GM20431 (cell line): ENCODE measurements around the gene FAM78B.

ENCODE experiments used
- in situ Hi-C: fragments of 300-500 bp; cut with MseI, MboI; formaldehyde crosslinking; loops from one replicate; pipeline ENCODE4 v1.15.0; 2020; ENCODE audit warnings: low sequenced_read_pairs; ENCODE audit not compliant: unreplicated experiment

FAM78B gene

GRCh38 chr1:166029196-166029945 lies 137.4 kb downstream of the FAM78B start:
- in situ Hi-C loops: no loop called here

GRCh38 chr1:166026555-166026954 lies 140.2 kb downstream of the FAM78B start:
- in situ Hi-C loops: no loop called here

- in situ Hi-C loops: no loop called here
Measured at GRCh38 chr1:166026143-166026542, 140.7 kb downstream of the FAM78B start.

GRCh38 chr1:166020210-166020609 lies 146.6 kb downstream of the FAM78B start:
- in situ Hi-C loops: no loop called here
